Stimulated activated CD8-positive, alpha-beta memory T cell treated with anti-CD3 and anti-CD28 coated beads, Interleukin-15, amount 100 ng/mL, for 1 hour (primary cell): Measurements from ENCODE around the gene CHSY1.

Source experiments
- DNase-seq: peaks from one replicate; pipeline ENCODE4 v3.0.0-alpha.2; 2020; ENCODE audit warnings: low read depth

Gene CHSY1

GRCh38 chr15:101188637-101189408, 63.0 kb downstream of the CHSY1 start:
- DNase-seq: no peak

- DNase-seq: no peak
These were observed 63.8 kb downstream of the CHSY1 start for GRCh38 chr15:101187820-101188636.

GRCh38 chr15:101185770-101186169, 66.1 kb downstream of the CHSY1 start:
- no peak for DNase-seq

GRCh38 chr15:101185336-101185735, 66.5 kb downstream of the CHSY1 start:
- no peak for DNase-seq

DNA sequence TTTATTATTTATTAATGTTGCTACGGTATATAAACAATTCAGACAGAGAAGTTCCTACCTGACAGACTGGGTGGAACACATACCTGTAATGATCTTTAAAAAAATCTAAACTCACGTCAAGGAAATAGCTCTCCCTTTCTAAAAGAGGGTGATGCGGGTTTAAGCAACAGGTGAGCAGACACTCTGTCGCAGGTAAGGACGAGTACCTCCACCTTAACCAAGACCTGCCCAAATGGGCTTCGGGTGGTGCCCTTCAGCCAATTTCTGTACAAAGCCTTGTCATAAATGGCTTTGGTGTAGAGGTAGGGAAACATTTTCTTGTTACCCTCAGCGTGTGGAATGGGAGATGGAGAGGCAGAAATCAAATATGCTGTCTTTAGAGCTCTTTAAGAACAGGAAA, 67.0 kb downstream of the CHSY1 start:
- DNase-seq: no peak

DNA sequence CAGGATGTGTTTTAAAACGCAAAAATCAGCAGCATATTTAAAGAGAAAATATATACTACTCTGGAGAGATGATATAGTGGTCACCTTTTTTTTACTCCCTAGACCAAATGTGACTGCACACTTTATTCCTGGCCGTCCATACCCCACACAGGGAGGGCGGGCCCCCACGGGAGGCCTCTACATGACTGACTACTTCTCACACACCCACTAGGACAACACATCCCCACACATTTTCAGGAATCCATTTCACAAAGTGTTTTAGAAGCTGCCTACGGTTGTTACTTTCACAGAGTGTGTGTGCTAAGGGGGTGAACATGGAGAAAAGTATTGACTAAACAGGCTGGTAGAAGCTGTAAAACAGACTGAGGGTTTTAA, 67.9 kb downstream of the CHSY1 start:
- no peak for DNase-seq

GRCh38 chr15:101183226-101183930, 68.5 kb downstream of the CHSY1 start:
- no peak for DNase-seq

DNA sequence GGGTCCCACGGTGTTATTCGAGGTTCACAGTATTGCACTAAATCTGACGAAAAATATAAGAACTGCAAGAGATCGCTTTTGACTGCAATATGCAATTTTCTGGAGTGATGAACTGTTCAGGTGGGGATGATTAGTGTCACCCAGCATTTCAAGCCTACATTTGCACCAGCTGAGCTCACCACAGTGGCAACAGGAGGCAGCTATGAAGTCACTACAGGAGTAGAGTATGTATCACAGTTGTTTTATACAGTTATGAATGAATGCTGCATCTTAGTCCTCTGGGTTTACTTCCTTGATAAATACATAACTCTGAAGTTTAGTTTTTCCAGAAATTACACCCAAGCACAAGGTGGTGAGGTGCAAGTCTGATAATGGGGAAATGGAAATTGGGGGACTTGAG, 69.6 kb downstream of the CHSY1 start:
- no peak for DNase-seq

DNA sequence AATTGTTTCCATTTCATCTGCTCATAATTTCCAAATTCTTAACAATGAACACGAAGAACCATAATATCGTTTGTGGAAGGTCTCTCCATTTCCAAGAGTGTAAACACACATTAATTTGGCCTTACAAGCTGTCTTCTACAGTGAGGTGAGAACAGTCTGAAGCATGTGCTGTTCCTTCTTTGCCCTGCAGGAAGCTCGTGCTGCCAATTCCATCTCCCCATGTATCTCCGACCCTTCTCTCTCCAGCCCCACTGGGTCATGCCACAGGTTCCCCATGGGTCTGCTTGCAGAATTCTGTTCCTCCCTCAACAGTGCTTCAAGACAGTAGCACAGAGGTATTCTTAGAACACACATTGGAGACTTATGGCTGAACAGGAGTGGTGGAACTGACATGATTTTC, 70.5 kb downstream of the CHSY1 start:
- no peak for DNase-seq

DNA sequence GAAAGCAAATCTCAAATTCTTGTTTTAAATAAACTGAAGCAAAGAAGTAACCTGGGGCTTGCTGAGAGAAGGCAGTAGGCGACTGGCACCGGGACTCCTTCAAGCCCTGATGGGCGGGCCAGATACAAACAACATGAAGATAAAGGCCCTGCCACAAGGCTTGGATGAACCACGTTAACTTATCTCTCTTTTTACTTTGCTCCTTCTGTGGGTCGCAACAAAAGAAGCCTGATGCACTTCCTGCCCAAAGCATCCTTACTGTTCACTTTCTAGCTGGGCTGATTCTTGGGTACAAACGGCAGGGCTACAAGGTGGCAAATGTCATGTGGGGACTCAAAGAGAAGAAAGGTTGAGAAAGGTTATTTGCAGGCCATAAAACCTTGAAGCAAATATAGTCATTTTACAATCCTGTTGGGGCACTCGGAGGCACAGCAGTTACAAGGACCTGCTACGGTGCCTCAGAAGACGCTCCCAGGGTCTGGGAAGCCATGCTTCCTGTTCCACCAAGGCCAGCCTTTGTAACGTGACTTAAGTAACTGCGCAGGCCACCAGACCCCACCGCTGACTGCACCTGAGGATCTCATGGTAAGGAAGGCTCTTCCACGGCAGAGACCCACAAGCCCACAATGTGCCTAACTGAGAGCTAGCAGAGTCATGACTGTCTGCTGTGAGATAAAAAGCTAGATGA, 71.1 kb downstream of the CHSY1 start:
- DNase-seq: no peak

GRCh38 chr15:101179341-101180153, 72.3 kb downstream of the CHSY1 start:
- DNase-seq: no peak

GRCh38 chr15:101178931-101179330, 72.9 kb downstream of the CHSY1 start:
- no peak for DNase-seq

GRCh38 chr15:101178479-101178878, 73.4 kb downstream of the CHSY1 start:
- DNase-seq: no peak

GRCh38 chr15:101177866-101178265, 74.0 kb downstream of the CHSY1 start:
- DNase-seq: no peak

DNA sequence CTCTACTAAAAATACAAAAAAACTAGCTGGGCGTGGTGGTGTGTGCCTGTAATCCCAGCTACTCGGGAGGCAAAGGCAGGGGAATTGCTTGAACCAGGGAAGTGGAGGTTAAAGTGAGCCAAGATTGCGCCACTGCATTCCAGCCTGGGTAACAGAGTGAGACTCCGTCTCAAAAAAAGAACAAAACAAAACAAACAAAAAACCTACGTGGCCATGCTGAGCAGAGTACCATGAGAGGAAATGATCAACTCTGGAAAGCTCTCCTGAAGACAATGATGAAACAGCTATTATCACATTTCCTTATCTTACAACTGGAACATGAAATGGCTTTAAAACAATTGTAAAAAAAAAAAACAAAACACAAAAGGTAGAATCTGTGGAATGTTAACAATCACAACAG, 75.2 kb downstream of the CHSY1 start:
- no peak for DNase-seq

GRCh38 chr15:101175401-101175800, 76.4 kb downstream of the CHSY1 start:
- DNase-seq: no peak

- DNase-seq: no peak
These were observed 77.5 kb downstream of the CHSY1 start for GRCh38 chr15:101174152-101174920.

GRCh38 chr15:101173233-101174119, 78.4 kb downstream of the CHSY1 start:
- no peak for DNase-seq

DNA sequence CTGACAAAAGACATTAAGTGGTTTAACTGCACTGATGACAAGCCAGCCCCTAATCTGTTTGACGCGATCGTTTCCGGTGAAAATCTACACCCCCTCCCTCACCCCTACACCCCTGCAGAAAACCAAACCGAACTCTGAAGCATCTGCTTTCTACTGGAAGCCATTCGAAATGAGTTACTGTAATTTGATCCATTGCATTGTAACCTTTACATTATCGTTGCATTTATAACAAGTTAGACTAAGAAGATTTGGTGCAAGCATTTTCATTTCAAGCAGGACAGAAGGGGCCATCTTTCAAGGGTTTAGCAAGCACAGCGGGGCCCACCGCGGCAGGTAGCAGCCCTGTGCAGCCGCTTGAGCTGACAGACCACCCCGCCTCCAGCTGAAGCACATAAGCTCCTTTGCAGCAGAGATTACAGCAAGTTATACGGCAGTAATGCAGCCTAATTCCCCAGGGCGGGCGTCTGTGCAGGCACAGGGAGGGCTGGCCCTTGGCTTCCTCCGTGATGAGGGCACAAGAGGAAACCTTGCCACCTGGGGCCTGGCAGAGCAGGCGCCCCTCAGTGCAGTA, 79.3 kb downstream of the CHSY1 start:
- no peak for DNase-seq
